Measurements from ENCODE around the gene CFAP77.

Gene CFAP77

DNA sequence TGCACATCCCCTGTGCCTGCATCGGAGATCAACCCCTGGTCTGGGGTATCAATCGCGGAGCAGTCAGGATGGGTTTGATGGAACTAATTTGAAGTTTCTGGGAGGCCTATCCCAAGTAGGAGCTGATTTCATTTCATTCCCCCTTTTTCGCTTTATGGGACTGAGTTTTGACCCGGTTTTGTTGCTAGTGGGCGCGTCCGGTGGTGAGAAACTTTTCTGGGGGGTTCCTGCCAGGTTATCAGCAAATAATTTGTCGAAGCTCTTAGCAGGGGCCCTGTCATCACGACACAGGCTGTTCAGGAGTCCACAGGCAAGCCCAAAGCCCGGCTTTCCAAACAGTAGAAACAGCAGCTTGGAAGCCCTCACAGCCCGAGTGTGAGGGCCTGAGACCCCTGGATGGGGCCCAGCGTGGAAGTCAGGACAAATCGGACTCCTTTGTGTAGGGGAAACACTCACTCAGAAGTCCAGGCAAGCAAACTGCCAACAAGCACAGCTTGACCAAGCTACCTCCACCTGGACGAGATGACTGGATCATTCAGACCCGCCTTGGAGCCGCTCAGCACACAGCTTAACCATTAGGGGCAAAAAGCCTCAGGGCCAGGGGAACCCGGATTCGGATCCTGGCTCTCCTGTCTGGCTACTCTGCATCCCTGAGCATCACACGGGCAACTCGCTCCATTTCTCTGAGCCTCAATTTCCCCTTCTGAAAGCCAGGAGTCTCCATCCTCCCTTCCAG is 108.0 kb downstream of the CFAP77 start:
- DNase-seq (ENCODE audit: low spot score) = no peak

DNA sequence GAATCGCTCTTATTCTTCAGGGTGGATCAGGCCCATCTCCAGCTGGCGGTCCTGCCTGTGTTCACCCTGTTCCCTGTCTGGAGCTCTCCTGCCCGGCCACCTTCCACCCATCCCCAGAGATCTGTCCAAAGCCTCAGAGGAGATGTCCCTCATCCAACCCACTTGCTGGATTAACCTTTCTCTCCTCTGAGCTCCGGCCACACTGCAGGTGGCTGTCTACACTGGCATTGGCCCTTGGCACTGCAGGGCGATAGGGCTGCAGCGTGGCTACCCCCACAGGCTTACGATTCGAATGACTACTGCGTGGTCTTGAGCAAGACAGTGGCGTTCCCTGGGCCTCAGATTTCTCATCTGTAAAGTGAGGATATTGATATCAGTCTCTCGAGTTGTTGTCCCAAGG is 108.6 kb downstream of the CFAP77 start:
- DNase-seq (ENCODE audit: low spot score) = no peak

DNA sequence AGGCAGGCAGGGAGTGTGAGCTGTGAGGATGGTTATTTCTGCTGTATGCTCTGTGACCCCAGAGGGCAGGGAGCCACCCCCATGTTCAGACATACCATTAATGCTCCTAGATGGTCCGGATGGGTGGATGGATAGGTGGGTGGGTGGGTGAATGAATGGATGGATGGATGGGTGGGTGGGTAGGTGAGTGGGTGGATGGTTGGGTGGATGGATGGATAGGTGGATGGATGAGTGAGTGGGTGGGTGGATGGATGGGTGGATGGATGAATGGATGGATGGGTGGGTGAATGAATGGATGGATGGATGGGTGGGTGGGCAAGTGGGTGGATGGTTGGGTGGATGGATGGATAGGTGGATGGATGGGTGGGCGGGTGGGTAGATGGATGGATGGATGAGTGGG is 109.0 kb downstream of the CFAP77 start:
- no peak for DNase-seq (ENCODE audit: low spot score)

DNA sequence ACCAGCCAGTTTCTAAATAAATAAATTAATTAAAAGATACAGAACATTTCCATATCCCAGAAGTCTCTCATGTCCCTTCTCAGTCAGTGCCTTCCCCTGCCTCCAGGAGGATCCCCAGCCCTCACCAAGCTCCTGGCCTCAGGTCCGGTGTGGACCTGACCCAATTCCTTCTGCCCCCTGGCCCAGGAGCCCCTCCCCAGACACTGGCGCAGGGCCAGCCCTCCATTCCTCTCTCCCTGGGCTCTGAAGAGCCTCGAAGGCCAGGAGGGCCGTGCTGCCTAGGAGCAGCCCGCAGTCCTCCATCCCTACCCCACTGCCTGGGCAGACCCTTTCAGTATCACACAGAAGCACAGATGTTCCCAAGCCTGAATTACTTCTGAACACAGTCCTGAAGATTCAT is 110.6 kb downstream of the CFAP77 start:
- DNase-seq (ENCODE audit: low spot score) = no peak

DNA sequence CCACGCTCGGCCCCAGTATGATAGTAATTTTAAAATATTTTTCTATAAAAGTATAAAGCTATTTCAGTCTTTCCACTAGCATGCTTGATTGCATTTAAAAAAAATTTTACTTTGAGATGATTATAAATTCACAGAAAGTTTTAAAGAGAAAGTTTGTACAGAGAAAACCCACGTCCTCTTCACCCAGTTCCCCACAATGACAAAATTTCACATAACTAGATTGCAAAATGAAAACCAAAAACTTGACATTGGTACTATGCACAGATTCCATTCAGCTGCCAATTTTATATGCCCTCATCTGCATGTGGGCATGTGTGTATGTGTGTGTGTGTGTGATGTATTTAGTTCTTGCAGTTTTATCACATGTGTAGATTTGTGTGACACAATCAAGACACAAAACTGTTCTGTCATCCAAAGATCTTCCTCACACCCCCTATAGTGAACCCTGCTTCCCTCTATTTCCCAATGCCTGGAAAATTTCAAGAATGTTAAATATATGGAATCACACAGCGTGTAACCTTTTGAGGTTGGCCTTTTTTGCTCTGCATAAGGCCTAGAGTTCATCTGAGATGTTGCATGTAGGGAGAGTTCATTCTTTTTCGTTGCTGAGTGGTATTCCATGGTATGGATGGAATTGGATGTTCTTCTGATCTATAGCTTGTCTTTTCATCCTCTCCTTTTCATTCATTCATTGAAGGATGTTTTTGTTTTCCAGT is 115.5 kb downstream of the CFAP77 start:
- DNase-seq (ENCODE audit: low spot score) = no peak

DNA sequence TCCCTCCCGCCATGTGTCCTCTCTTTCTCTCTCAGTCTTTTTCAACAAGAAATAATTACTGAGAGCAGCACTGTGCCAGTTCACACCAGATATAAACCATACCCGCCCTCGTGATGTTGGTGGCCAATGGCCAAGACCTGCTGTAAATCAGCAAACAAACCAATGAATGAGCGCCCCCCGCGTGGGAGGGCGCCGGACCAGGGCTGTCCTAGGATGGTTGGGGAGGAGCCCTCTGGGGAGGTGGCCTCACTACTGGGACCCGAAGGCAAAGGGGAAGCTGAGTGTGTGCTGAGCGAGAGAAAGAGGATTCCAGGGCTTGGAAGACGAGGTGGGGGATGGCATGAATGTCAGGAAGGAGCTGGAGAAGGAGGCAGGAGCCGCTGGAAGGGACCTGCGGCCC is 121.2 kb downstream of the CFAP77 start:
- DNase-seq (ENCODE audit: low spot score) = no peak

DNA sequence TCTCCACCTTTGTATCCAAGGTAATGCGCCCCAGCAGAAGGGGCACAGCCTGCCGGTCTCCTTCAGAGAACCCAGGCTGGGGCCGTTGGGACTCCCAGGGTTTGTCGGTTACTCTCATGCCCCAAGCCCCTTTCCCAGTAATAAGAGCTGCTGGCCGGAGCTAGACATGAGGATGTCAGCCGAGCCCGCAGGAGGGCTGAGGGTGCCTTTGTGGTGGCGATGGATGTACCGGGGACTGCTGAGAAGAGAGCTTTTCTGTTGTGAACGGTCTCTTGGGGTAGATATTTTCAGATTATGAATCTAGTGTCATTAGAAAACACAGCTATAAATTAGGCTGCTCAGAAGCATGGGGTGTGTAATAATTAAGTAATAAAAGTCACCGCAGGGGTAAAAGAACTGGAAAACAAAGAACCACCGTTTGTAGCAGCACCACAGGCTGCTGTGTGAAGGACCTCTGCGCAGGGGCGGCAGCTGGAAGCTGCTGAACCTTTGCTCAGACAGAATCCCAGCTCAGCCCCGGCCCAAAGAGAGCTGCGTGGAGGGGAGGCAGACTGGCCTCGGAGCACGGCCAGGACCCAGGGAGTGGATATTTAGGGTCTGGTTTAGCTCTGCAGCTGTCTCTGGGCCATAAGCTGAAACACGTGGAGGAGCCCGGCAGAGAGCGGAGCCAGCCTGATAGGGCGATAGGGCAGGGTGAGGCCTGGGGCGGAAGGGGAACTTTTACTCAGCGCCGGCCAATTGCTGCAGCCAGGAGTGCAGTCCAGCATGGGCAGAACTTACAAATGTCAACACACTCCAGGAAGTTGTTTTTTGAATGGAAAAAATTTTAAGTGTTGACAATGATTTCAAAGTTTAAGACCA is 121.9 kb downstream of the CFAP77 start:
- DNase-seq (ENCODE audit: low spot score) = no peak

DNA sequence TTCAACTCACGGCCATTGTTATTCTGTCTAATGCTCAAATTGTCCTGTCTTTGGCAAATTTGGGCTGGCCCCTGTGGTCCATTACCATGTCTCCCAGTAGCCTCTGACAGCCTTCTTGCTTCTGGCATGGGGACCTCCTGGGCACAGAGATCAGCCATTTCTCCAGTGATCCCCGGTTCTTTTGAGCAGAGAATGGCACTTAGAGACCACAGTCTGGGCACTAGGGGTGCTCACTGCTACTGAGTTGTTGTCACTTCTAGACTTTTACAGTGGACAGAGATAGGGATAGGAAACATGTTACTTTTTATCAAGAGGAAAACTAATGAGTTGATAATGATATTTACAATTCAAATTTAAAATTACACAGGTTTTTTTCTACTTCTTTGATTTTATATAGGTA is 124.8 kb downstream of the CFAP77 start:
- no peak for DNase-seq (ENCODE audit: low spot score)

DNA sequence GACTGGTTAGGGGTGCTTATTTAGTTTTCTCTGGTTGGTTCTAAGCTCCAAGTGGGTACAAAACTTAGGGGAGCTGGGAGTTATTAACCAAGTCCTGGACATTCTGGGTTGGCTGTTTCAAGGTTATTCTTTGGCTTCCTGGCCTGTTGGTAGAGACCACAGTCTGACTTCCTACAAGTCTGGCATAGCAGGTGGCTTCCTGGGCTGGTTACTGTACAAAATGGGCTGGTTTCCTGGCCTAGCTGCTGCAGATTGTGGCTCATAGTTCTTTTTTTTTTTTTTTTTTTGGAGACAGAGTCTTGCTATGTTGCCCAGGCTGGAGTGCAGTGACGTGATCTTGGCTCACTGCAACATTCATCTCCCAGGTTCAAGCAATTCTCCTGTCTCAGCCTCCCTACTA is 126.1 kb downstream of the CFAP77 start:
- no peak for DNase-seq (ENCODE audit: low spot score)

DNA sequence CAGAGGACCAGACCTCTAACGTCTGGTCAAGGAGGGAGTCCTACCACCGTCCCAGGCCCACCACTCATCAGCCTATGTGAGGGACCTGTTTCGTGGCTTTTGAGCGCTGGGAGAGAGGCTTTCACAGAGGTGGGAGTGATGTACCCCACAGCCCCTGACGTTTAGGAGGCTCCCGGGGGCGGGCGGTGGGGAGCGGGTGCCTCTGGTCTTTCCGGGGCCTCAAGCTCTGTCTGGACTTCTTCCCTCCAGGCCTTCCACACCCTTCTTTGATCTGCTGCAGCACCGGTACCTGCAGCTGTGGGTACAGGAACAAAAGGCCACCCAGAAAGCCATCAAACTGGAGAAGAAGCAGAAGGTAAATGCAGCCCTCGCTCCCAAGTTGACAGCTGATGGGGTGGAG is 127.3 kb downstream of the CFAP77 start:
- no peak for DNase-seq (ENCODE audit: low spot score)

DNA sequence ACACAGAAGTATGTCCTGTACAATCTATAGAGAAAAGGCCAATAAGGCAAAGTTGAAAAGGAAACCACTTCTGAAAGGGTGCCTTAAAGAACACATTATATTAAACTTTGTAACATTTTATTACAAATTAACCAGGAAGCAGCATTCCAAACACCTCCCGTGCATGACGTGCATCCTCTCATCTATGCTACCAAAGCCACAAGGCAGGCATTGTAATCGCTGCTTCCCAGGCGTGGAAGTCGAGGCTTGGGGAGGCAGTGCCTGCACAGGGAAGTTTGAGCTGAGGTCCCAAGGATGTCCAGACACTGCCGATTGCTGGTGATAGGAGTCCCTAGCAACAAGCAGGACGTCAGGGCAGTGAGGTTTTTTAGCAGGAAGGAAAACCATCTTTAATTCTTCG is 128.1 kb downstream of the CFAP77 start:
- DNase-seq (ENCODE audit: low spot score) = no peak

DNA sequence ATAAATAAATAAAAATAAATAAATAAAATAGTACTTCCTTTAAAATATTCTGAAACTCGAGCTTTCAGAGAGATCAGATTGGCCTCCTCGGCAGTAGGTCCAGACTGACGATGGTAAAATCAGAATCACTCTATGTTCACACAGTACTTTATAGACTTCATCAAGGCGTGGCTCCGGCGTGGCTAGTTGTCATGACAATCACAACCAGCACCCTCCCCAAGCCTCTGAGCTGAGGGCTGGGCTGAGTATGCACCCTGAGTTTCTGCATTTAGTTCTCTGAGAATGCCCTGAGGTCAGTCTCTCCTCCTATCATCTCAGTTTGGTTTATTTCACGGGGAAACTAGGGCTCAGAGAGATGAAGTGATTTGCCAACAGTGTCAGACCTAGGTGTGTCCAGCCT is 129.1 kb downstream of the CFAP77 start:
- no peak for DNase-seq (ENCODE audit: low spot score)

DNA sequence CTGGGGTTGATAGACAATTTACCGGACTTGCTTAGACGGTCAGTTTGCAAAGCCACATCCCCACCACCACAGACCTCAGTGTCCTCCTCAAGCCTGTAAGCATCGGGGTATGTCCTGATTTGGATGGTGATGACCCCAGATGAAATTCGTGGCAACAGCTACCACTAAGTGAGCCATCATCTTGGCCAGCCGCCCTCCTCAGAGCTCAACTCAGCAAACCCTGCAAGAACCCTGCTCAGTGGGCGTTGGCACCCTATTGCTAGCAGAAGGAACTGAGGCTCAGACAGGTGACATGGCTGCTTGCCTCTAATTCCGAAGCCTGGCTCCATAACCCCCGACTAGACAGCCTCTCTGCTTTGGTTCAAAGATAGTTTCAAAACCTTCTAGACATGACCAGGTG is 131.0 kb downstream of the CFAP77 start:
- DNase-seq (ENCODE audit: low spot score) = no peak

DNA sequence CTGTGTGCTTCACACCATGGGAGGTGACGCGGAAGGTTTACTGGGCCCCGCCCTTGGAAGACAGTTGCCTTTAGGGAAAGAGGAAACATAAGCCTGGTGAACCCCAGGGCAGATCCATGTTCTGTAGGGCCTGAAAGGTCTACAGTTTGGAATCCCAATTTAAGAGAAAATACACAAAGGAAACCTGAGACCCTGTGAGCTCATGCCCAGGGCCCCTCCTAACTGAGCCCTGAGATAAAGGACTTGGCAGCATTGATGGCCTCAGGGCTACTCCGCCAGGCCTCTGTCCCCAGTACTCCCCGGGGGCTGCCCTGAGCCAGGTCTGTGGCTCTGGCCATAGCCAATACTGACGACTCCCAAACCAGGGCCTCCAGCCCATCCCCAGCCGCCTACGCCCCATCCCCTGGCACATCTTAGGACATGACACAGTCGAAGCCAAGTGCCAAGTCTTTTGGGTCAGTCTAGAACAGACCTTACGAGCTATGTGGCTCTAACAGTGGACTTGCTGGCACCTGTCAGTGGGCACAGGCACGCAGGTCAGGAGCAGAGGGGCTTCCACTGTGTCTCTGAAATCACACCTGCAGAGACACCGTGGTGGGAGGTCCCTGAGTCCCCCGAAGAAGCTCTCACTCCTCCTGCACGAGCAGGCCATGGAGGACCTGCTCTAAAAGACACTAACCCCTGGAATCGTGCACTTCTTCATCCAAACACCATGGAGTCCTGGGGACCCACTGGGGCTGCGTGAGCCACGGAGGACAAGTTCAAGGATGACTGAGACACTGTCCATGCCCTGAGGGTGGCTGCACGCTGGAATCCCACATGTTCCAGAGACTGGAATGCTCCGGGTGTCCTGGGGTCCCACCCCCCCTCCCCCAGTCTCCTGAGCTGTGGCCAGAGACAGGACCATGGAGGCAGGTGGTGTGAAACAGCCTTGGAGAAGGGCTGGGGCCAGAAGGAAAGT is 132.1 kb downstream of the CFAP77 start:
- DNase-seq (ENCODE audit: low spot score) = no peak

DNA sequence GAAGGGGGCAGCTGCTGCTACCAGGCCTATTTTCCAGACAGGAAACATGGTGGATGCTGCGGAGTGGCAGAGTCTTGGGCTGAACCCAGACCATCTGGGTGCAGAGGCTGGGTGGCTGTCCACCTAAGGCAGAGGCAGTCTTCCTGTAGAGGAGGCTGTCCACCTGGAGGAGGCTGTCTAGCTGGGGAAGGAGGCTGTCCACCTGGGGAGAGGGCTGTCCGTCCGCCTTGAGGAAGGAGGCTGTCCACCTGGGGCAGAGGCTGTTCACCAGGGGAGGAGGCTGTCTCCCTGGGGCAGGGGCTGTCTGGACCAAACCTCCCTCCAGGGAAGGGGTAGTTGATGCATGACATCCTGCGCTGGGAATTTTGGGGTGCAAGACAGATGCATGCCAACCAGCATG is 133.2 kb downstream of the CFAP77 start:
- DNase-seq (ENCODE audit: low spot score) = no peak

DNA sequence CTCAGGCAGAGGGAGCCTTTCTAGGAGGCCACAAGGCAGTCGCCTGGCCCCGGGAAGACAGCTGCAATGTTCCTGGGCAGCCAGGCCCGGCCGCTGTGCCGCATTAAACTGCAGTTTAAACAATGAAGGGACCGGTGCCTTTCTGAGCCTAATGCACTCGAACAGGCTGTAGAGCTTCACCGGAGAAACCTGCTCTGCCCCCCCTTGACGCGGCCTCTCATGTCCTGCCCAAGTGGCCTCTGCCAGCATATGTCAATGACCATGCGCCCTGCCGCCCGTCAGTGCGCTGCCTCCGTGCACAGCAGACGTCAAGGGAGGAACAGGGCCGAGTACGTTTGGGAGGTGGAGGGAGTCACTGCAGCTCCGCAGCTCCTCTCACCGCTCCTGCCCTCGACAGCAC is 133.9 kb downstream of the CFAP77 start:
- DNase-seq (ENCODE audit: low spot score) = no peak

DNA sequence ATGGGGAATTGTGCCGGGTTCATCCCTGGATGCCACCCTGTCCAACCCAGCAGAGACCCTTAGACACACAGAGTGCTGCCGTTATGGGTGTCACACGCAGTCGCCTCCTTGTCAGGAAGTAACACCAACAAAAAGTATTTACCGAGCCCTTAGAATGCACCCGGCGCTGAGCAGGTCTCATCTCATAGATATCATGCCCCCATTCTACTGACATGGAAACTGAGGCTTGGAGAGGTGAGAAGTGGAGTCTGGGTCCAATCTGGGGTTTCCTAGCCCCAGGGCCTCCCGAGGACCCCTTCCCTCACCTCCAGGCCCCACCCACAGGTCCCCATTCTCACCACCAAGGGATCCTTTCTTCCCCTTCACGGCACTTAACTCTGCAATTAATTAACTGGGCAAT is 135.6 kb downstream of the CFAP77 start:
- DNase-seq (ENCODE audit: low spot score) = no peak

DNA sequence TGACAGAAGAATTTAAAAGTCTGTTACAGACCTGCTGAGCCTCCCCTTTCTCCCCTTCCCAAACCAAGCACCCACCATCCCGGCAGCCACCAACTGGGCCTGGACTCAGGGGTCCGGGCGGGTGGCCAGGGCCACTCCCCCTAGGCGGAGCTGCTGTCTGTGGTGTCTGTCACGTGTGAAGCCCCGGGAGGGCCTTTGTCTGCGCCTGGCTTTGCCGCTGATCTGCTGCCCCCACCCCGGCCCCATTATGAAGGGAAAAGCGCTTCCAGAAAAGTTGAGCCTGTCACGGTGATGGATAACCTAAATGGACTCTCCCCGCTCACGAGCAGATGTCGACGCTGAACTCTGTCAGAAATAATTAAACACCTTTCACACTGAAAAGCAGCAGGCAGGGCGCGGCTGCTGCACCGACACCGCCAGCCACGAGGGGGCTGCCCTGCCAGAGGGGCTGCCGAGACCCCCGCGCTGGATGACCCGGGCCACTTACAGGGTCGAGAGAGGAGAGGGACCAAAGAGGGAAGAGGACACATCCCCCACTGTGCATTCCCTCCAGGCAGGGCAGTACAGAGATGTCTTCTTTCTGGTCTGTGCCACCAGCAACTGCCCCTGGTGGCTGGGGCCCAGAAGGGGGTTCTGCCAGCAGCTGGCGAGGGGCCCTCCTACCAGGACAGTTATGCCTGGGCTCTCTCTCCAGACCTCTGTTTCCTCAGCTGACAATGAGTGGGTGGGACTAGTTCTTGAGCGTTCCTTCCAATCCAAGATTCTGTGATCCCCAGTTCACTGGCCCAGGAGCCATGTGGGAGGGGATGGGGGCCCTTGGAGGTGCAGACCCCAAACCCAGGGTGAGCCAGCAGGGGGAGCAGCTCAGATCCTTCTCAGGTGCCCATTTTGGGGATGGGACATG is 136.4 kb downstream of the CFAP77 start:
- peak; percentile 61 for DNase-seq (ENCODE audit: low spot score)

DNA sequence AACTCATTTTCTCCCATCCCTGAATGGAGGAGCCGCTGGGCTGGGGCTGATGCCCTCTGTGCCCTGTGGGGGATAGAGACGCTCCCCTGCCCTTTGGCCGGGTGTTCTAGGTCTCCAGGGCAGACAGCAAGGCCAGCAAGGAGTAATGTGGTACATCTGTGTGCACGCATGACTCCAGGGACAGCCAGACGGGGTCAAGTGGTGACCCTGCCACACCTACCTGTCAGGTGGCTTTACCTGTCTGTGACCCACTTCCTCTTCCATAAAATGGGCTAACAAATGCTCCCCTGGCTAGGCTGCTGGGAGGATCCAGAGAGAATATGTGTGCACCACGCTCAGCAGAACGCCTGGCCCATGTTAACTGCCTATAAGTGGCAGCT is 137.0 kb downstream of the CFAP77 start:
- DNase-seq (ENCODE audit: low spot score) = no peak

DNA sequence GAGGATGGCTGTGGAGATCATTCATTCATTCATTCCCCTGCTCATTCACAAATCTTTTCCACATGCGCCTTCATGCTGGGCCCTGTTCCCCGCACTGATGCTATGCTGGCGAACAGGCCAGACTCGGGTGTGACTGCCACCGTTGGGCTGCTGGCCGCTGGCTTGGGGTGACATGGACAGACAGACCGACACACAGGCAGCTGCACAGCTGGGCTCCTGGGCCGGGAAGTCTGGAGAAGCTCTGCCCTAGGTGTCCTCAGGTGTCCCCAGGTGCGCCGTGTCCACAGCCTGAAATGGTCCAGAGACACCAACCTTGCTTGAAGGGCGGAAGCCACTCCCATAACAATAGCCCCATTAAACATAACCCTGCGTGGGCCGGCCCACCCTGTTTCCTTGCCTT is 137.4 kb downstream of the CFAP77 start:
- DNase-seq (ENCODE audit: low spot score) = no peak

Data from NAMALWA (cell line).